CD1c-positive myeloid dendritic cell (primary cell): ENCODE results near the gene TCF7L1.

ENCODE experiments used
- DNase-seq: peaks from one replicate; pipeline ENCODE4 v3.0.0-alpha.2; 2016; ENCODE audit errors: extremely low spot score

TCF7L1 gene

DNA sequence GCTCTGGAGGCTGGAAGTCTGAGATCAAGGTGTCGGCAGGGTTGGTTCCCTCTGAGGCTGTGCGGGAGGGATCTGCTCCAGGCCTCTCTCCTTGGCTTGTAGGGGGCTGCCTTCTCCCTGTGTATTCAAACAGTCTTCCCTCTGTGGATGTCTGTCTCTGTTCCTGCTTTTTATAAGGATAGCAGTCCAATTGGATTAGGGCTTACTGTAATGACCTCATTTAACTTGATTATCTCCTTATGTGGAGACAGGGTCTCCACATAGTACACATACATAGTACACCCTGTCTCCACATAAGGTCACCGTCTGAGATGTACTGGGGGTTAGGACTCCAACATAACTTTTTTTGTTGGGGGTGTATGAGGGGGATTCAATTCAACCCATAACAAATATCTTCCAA is 30.5 kb downstream of the TCF7L1 start:
- DNase-seq = no peak

DNA sequence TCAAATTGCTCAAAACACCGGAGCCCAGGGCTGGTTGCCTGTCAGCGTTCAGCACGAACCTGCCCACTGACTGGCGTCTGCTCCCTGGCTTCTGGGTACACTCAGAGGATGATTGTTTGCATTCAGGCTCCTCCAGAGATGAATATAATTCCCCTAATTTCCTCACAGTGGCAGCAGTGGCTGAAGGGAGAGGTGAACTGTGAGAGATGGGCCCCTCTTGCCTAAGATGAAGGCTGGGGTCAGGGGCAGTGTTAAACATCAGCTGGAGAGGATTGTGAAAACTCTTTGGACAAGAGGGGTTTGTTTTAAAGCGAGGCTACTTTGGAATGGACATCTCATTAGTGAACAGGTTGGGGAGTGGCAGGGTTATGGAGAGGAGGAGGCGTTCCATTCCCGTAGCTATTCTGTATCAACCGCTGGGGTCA is 31.0 kb downstream of the TCF7L1 start:
- DNase-seq = no peak

DNA sequence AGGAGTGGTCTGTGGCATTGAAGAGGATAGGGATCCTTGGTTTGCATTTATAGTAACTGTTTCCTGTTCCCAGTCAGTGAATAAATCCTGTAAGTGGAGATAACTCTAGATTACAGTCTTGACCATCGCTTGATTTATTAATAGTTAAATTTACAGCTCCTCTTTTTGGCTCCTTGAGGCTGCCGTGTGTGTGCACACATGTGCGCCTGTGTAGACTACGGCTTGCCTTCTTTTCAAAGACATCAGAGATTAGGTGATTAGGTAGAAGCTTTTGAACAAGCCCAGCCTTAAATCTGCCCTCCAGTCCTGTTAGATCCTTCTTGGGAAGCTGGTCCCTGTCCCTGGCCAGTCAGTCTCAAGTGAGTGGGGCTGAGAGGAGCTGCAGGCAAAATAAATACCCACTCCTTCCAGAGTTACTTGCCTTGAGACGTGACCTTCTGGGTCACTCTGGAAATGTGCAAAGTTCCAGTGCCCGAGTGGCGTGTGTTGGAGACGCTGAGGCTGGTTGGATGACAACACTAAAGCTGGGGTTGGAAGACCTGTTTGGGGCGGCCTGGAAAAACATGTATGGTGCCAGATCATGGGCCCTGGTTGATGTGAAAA is 32.0 kb downstream of the TCF7L1 start:
- no peak for DNase-seq

DNA sequence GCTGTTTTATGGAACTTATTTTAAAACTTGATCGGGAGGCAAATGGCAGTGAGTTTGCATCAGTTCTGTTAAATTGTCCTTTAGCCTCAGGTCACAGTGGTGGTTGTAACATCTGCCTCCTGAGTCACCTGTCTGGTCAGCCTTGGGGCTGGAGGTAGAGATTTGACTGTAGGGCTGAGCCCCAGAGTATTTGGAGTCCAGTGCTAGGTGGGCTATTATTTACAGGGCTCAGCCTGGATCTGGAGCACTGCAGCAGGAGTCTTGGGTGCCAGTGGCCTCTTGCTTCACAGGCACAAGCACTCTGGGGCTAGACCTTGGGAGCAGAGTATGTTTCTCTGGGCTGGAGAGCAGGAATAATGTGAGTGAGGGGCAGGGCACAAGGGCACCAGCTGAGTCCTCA is 32.8 kb downstream of the TCF7L1 start:
- DNase-seq = no peak

DNA sequence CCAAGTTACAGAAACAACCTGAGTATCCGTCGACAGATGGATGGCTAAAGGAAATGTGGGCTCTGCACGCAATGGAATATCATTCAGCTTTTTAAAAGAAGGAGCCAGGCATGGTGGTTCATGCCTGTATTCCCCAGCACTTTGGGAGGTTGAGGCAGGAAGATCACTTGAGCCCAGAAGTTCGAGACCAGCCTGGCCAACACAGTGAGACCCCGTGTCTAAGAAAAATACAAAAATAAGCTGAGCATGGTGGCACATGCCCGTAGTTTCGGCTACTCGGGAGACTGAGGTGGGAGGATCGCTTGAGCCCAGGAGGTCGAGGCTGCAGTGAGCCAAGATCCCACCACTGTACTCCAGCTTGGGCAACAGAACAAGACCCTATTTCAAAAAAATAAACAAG is 34.3 kb downstream of the TCF7L1 start:
- DNase-seq = no peak

DNA sequence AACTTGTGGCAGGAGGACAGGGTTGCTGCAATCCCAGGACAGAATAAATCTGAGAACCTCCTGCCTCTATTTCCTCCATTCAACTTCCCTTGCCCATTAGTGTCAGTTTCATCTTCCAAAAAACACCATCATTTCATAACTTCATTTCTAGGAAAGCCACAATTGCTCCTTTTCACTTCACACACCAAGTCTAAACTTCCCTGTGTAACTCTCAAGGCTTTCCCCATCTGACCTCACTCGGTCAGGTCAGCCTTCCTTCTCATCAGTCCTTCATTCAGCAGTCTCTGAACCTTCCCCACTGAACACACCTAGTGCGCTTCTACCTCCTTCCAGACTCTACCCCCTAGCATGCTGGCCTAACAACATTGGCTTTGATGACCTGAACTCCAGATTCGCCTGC is 35.8 kb downstream of the TCF7L1 start:
- DNase-seq = peak; percentile 36

DNA sequence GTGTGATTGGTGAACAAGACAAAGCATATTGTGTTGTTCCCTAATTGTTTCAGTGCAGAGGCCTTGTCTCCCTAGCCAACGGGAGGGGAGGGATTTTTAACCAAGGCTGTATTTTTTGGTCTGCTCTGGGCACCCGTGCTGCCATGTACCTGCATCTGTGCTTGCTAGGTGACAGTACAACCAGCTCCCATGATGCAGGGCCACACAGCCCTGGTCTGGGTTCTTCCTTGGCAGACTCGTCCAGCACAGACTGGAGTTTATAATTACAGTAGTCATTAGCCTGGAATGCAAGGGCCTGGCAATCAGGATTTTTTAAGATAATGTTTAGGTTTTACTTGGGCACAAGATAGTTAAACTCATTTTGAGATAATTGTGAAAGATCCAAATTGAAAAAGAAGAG is 36.4 kb downstream of the TCF7L1 start:
- DNase-seq = no peak

DNA sequence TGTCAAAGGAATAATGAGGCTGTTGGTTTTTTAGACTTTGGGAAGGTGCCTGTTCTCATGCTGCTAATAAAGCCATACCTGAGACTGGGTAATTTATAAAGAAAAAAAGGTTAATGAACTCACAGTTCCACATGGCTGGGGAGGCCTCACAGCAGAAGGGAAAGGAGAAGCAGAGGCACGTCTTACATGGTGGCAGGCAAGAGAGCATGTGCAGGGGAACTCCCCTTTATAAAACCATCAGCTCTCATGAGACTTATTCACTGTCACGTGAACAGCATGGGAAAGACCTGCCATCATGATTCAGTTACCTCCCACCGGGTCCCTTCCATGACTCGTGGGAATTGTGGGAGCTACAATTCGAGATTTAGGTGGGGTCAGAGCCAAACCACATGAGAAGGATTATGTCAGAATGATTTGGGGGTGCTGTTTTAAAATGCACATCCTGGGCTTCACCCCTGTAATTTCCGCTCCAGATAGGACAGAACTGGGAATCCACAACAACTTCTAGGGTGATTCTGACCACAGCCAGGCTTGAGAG is 37.8 kb downstream of the TCF7L1 start:
- DNase-seq = no peak

DNA sequence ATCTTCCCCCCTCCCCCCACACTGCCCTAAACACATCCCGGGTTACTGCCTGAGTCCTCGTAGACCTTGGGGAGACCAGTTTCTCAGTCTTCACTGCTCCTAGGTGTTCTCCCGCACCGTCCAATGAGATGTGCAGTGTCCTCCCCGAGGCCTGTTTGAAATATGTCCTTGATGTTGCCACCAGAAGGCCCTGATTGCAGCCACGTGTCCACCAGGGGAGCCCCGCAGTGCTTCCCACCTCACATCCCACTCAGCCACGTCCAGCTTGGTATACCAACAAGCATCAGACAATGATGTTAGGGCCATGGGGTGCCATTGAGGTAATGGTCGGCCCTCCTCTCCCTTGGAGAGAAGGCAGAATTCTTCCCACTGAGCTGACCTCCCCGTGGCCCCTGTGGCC is 38.7 kb downstream of the TCF7L1 start:
- DNase-seq = no peak

DNA sequence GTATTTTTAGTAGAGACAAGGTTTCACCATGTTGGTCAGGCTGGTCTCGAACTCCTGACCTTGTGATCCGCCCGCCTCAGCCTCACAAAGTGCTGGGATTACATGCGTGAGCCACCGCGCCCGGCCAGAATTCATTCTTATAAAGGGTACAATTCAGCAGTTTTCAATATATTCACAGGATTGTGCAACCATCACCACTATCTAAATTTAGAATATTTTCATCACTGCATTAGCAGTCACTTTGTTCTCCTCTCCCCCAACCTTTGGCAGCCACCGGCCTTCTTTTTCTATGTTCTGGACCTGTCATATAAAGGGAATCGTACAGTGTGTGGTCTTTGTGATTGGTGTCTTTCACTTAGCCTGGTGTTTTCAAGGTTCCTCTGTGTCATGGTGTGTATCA is 40.7 kb downstream of the TCF7L1 start:
- DNase-seq = no peak

DNA sequence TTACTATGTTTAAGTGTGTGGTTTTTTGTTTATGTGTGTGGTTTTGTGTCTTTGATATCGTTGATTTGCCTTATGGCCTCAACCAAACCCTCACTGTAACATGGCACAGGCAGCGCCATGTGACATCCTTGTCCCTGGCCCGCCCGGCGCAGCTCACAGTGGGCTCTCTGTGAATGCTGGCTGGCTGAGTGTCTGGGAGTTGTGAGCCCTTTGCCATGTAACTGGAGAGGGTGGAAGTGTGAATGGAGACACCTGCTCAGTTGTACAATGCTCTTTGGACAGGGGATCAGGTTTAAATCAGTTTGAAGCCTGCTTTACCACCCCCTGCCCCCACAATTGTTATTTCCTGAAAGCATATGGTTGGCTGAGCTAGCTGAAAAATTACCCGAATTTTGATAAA is 41.8 kb downstream of the TCF7L1 start:
- no peak for DNase-seq

DNA sequence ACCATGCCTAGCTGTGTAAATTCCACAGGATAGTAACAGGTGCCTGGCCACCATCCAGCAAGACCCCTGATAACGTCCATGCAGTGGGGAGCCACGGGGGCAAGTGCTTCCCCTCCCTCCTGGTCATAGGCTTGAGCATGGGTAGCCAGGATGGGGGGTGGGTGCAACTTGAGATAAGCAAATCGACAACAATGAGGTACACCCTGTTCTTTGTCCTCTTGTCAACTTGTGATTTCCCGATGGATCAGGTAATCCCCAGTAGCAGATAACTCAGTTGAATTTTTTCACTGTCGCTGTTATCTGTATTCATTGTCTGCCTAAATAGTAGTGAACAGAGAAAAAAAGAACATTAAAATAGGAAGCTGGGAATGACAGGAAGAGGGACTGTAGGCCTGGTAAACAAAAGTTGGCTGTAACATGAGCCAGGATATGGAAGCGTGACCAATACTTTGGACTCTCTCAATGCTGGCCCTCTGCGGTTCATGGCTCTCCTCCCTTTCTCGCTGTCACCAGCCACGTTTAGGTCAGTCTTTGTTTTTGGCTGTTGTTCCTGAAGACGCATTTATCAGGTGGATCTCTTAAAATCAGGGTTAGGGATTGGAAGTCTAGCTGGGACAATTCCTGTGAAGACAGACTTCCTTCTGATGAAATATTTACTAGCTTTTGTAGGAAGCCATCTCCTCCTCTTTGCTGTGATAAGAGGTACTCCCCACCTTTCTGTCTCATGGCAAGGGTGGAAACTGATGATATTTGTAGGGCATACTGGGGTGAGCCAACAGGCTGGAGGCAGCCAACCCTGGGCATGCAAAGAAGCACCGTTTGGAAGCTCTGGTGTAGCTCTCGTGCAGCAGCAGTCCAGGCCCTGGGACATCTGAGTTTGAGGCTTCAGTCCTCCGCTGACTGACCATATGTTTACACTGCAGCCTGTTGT is 42.4 kb downstream of the TCF7L1 start:
- DNase-seq = no peak

DNA sequence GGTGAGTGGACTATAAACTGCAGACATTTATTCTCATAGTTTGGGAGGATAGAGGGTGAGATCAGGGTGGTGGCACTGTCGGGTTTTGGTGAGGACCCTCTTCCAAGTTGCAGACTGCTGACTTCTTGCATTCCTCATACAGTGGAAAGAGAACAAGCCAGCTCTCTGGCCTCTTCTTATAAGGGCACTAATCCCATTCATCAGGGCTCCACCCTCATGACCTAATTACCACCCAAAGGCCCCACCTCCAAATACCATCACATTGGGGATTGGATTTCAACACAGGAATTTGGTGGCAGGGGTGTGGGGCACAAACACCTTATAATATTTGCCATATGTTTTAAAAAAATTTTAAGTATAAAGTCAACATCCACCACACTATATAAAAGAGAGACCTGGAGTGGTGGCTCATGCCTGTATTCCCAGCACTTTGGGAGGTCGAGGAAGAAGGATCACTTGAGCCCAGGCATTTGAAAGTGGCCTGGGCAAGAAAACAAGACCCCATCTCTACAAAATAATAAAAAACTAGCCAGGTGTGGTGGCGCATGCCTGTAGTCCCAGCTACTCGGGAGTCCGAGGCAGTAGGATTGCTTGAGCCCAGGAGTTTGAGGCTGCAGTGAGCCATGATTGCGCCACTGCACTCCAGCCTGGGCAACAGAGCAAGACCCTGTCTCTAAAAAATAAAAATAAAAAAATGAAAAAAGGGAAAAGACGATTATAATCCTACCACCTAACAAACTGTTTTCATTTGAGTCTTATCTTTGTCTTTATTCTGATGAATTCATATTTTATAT is 44.0 kb downstream of the TCF7L1 start:
- no peak for DNase-seq

DNA sequence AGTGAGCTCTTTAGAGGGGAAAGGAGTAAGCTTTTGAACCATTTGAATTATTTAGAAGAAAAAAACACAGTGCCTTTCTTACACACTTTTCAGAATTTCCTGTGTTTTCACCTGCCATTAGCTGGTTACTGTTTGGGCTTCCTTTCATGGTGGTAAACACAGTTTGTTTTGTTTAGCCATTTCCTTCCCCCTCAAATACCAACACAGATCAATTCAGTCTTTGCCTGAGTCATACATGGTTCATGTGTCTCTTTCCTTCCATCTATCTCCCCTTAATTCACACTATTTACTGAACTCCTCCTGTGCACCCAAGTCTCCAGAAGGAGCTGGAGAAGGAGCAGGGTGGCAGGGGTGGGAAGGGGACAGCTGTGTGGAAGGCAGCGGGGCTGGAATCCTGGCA is 45.0 kb downstream of the TCF7L1 start:
- no peak for DNase-seq

DNA sequence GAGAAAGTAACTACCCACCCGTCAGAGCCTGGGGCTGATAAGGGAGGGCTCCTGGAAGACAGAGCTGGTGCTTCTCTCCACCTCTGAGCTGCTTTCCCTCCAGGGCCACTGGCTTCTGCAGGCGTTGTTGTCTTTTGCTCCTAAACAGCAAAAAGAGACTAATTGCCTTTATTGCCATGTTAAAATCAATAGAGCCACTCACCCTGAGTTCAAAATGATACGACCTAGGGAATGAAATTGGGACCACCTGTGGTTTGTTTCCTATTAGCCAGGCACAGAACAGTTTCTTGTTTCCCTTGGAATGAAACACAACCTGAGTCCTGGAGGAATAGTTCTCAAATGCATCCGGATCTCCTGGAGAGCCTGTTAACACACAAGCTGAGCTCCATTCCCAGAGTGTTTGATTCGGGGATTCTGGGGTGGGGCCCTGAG is 45.8 kb downstream of the TCF7L1 start:
- no peak for DNase-seq

DNA sequence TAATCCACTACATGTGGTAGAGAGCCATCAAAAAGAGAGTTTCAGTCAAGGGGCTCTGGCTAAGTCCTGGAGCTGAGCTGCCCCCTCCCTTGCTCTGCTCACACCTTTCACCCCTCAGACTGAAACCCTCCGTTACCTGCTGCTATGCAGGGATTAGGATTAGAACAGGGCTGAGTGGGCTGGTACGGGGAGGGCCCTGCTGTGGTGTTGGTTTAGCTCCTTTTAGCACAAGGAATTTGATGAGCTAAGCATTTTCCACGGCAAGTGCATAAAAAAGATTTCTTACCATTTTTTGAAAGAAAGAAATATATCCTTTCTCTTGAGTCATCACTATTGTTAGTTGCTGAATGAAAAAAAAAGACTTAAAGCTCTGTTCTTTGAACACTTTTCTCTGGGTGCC is 46.3 kb downstream of the TCF7L1 start:
- no peak for DNase-seq

DNA sequence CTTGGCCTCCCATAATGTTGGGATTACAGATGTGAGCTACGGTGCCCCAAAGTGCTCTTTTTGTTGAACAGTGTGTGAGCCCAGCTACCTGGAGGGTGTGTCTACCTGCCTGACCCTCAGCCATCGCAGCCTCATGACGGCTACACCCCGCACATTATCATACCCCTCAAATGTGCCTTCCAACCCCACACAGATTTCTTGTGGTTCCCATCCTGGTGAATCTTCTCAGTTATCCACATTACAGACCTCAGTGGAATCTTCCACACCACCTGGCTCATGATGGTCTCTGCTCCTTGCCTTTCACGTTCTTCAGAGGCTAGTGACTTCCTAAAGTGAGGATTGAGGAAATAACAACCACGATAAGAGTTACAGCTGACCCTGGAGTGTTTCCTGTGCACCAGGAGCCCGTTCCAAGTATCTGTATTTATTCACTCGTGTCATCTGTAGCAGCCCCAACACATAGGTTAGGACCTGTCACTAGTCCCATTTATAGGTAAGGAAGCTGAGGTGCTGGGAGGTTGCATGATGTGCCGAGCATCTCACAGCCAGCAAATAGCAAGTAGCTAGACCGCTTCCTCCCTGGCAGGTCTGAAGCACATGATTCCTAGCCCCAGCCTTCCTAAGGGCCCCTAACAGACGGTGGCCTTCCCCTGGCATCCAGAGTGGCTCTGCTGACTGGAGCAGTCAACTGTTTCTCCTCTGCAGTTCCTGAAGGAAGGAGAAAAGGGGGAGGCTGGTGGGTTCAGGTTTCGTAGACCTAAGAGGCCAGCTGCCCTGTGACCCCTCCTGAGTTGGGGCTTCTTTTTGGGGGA is 47.3 kb downstream of the TCF7L1 start:
- DNase-seq = no peak

DNA sequence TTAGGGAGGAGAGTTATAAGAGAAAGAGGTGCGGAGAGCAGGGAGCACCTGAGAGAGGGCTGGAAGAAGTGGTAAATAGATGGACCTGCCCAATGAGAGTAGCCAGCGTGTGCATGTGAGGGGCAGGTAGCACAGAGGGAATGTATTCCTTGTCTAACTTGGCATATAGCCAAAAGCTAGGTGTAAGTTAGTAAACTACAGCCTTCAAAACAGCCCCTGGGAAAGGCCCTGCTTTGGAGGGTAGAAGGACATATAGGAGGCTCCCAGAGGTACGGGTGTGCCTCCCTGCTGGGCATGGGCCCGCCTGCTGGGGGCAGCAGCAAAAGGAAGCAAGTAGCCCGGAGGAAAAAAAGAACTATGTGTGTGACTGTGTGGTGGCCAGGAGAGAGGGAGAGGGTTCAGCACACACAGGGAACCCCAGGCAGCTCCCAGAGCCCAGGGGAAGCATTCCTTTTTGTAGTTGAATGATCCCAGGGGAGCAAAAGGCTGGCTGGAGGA is 48.0 kb downstream of the TCF7L1 start:
- no peak for DNase-seq

DNA sequence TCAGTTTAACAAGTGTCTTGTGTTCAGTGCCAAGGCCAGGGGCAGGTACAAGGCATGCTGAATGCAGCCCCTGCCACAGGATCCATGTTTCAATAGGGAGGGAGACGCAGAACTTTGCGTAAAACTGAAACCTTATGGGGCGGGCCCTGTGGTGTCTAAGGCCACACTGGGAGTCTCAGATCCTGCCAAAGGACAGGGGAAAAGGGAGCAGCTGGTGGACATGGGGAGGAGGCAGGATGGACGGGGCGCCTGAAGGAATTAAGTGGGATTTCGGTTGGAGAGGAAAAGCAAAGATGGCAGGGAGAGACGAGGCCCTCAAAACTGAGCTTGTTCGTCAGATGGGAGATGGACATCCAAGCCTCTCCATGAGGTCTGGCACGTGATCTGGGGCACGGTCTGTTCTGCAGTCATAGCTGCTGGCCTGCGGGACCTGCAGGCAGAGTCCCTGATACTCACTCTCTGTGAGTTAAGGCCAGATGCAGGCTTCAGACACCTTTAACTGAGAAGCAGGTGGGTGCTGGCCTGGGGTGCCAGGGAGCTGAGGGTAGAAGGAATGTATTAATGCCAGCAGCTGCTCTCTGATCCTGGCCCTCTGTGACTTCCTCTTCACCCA is 48.8 kb downstream of the TCF7L1 start:
- DNase-seq = no peak

DNA sequence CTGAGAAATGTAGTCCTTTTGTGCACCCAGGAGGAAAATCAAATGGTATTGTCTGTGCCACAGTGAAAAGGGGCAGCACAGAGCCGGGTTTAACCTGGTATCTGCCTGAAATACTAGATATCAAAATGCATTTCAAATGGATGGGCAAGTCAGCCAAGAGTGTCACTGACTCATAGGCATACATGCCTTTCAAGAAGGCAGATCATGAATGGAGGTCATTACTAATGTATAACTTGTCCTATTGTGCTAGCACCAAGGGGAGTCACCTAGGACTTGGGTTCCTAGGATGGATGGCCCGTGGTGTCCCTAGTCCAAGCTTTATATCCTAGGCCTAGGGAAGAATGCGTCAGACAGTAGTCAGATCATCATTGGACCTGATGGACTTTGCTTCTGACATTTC is 49.9 kb downstream of the TCF7L1 start:
- no peak for DNase-seq

DNA sequence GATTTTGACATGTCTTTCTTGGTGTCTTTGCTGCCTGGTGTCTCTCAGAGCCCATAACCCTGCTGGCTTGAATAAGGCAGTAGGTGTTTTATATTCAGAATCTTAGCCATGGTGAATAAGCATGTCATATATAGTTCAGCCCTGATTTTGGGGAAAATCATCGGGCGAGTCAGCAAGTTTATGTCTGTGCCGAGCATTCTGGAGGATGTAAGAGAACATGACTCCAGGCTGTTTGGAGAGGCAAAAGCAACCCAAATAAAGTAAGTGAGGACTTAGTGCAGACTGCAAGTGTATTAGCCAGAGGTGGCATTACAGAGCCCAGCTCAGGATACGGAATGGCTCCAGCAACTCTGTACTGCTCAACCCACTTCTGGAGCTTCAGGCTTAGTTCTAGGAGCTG is 50.3 kb downstream of the TCF7L1 start:
- DNase-seq = no peak
